ENCODE data around the gene PI4KA. TPM values are rescaled to one million over a fixed set of nuclear protein-coding genes. Genes with fewer than 3 reads are reported as not detected.

PI4KA gene
- total and polyA plus RNA-seq, 2 of the 13 experiments (the other 11 are each of a cell fraction or from before 2014, with no cell fraction given): 27.4 to 56.4 TPM

- TF ChIP-seq SNAPC4 (CRISPR knock-in tag; IDR thresholded peaks at IDR 0.05): no peak
- TF ChIP-seq ZC3H13 (CRISPR knock-in tag; IDR thresholded peaks at IDR 0.05): 0 out of 2 replicates have a peak, but pooled peaks have one; percentile 55
- peak; percentile 44; the same call in 1 of the 2 replicates for TF ChIP-seq NR2F6 (IDR thresholded peaks at IDR 0.05)
- TF ChIP-seq NR2F6 (CRISPR knock-in tag; IDR thresholded peaks at IDR 0.05): peak; percentile 38; the same call in 1 of the 2 replicates
- 0 out of 2 replicates have a peak, but pooled peaks have one; percentile 31 for TF ChIP-seq HES4 (CRISPR knock-in tag; IDR thresholded peaks at IDR 0.05; ENCODE audit: borderline replicate concordance)
- peak; percentile 57 for TF ChIP-seq ASH2L (IDR thresholded peaks at IDR 0.05; ENCODE audit: insufficient read length, low read depth, low read length)
- TF ChIP-seq REL (CRISPR knock-in tag; conservative IDR thresholded peaks at IDR 0.05): peak; percentile 38; the same call in 1 of the 2 replicates
- 0 out of 2 replicates have a peak, but pooled peaks have one; percentile 37 for TF ChIP-seq ZBTB26 (CRISPR knock-in tag; IDR thresholded peaks at IDR 0.05; ENCODE audit: borderline replicate concordance)
- peak; percentile 79; the same call in 1 of the 2 replicates for TF ChIP-seq ZFX (CRISPR knock-in tag; IDR thresholded peaks at IDR 0.05; ENCODE audit: low read depth)
- TF ChIP-seq AGO2 (optimal IDR thresholded peaks at IDR 0.05; ENCODE audit: low read depth, low read length): no peak
- TF ChIP-seq DR1 (CRISPR knock-in tag; IDR thresholded peaks at IDR 0.05): 0 out of 2 replicates have a peak, but pooled peaks have one; percentile 10
- peak in 1 of 2 experiments; percentile 44; a peak in 1 of 4 replicates for TF ChIP-seq NR2F1 (CRISPR knock-in tag; IDR thresholded peaks at IDR 0.05)
- TF ChIP-seq STAT5B (CRISPR knock-in tag; IDR thresholded peaks at IDR 0.05): no peak
- TF ChIP-seq PHF21A (CRISPR knock-in tag; IDR thresholded peaks at IDR 0.05): peak; percentile 17; the same call in 1 of the 2 replicates
- 0 out of 2 replicates have a peak, but pooled peaks have one; percentile 13 for TF ChIP-seq BRF2 (CRISPR knock-in tag; IDR thresholded peaks at IDR 0.05)
- TF ChIP-seq, protein P1, sequence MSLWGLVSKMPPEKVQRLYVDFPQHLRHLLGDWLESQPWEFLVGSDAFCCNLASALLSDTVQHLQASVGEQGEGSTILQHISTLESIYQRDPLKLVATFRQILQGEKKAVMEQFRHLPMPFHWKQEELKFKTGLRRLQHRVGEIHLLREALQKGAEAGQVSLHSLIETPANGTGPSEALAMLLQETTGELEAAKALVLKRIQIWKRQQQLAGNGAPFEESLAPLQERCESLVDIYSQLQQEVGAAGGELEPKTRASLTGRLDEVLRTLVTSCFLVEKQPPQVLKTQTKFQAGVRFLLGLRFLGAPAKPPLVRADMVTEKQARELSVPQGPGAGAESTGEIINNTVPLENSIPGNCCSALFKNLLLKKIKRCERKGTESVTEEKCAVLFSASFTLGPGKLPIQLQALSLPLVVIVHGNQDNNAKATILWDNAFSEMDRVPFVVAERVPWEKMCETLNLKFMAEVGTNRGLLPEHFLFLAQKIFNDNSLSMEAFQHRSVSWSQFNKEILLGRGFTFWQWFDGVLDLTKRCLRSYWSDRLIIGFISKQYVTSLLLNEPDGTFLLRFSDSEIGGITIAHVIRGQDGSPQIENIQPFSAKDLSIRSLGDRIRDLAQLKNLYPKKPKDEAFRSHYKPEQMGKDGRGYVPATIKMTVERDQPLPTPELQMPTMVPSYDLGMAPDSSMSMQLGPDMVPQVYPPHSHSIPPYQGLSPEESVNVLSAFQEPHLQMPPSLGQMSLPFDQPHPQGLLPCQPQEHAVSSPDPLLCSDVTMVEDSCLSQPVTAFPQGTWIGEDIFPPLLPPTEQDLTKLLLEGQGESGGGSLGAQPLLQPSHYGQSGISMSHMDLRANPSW (CRISPR knock-in tag; IDR thresholded peaks at IDR 0.05; ENCODE audit: borderline replicate concordance): no peak
- 0 out of 2 replicates have a peak, but pooled peaks have one; percentile 22 for TF ChIP-seq ZNF740 (CRISPR knock-in tag; IDR thresholded peaks at IDR 0.05)
These were observed 585 bp downstream of the PI4KA start (continued) for GRCh38 chr22:20857838-20858614.

All from HepG2 (cell line).